PC-9 (cell line): Measurements from ENCODE around the gene UBE2M.

Experiments used
- EZH2 ChIP-seq: fragments of 200-600 bp; sonication (generic); IDR thresholded peaks from 2 replicates; pipeline ENCODE4 v1.8.0; 2017; ENCODE audit warnings: antibody characterized with exemption, low read depth
- TF ChIP-seq, protein P1 (sequence below): fragments of 200-600 bp; sonication (generic); conservative IDR thresholded peaks from 2 replicates; pipeline ENCODE4 v1.6.1; 2017; ENCODE audit warnings: mixed run types, antibody characterized with exemption, mild to moderate bottlenecking, moderate library complexity

DNA sequence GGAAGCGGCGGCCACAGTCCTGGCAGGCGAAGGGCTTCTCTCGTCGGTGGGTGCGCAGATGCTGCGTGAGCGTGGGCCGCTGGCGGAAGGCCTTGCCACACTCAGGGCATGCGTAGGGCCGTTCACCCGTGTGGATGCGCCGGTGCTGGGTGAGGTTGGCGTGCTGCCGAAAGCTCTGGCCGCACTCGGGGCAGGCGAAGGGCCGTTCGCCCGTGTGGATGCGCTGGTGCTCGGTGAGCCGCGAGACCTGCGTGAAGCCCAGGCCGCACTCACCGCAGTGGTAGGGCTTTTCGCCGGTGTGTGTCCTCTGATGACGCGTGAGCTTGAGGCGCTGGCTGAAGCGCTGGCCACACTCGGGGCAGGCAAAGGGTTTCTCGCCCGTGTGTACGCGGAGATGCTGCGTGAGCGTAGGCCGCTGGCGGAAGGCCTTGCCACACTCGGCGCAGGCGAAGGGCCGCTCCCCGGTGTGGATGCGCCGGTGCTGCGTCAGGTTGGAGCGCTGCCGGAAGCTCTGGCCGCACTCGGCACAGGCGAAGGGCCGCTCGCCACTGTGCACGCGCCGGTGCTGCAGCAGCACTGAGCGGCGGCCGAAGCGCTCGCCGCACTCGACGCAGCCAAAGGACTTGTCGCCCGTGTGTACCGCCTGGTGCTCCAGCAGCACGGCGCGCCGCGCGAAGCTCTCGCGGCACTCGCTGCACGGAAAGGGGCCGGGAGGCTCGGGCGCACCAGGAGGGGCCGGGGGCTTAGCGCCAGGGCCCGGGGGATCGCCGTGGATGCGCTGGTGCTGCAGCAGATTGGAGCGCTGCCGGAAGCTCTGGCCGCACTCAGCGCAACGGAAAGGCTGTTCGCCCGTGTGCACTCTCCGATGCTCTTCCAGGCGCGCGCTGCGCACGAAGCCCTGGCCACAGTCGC lies 4.0 kb upstream of the UBE2M start:
- TF ChIP-seq, protein P1, sequence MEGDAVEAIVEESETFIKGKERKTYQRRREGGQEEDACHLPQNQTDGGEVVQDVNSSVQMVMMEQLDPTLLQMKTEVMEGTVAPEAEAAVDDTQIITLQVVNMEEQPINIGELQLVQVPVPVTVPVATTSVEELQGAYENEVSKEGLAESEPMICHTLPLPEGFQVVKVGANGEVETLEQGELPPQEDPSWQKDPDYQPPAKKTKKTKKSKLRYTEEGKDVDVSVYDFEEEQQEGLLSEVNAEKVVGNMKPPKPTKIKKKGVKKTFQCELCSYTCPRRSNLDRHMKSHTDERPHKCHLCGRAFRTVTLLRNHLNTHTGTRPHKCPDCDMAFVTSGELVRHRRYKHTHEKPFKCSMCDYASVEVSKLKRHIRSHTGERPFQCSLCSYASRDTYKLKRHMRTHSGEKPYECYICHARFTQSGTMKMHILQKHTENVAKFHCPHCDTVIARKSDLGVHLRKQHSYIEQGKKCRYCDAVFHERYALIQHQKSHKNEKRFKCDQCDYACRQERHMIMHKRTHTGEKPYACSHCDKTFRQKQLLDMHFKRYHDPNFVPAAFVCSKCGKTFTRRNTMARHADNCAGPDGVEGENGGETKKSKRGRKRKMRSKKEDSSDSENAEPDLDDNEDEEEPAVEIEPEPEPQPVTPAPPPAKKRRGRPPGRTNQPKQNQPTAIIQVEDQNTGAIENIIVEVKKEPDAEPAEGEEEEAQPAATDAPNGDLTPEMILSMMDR: no peak
- no peak for TF ChIP-seq EZH2
